Measurements from ENCODE around the gene ACBD7. TPM values are rescaled to one million over a fixed set of nuclear protein-coding genes. Genes with fewer than 3 reads are reported as not detected.

Gene ACBD7
- total RNA-seq, 2 experiments from 2014 or later: 0.19 to 0.47 TPM

- no peaks in the 10 kb centered on the region for H3K4me1 Mint-ChIP-seq (ENCODE audit: low read depth)
- H3K4me3 Mint-ChIP-seq: no peak overlapping the region
- no peaks in the 10 kb centered on the region for H3K36me3 ChIP-seq (ENCODE audit: insufficient read depth, low read length)
- H3K27me3 ChIP-seq (ENCODE audit: control insufficient read depth in 1 of 2, insufficient read depth in 2 of 2, low read length in 2 of 2): no peaks in the 10 kb centered on the region
- H3K36me3 Mint-ChIP-seq (ENCODE audit: low read depth): no peaks in the 10 kb centered on the region
- DNase-seq (no peak), ATAC-seq (ENCODE audit: poor library complexity) (no peak)
- no peaks in the 10 kb centered on the region for H3K4me1 ChIP-seq (ENCODE audit: insufficient read depth, low read length)
- POLR2A ChIA-PET: no interaction called here
- no peaks in the 10 kb centered on the region for H3K9me3 ChIP-seq (ENCODE audit: control insufficient read depth in 1 of 2, insufficient read depth in 1 of 2, low read length in 2 of 2)
- no peak for TF ChIP-seq CTCF (IDR thresholded peaks at IDR 0.05)
- H3K27ac ChIP-seq (ENCODE audit: low read depth in 1 of 2, low read length in 2 of 2): no peak overlapping the region
- no peak overlapping the region for H3K4me3 ChIP-seq (ENCODE audit: low read length)
- H3K9me3 Mint-ChIP-seq: no peaks in the 10 kb centered on the region
- intact Hi-C loops (cut with DNase I, micrococcal nuclease): no loop called here
- no peak overlapping the region for H3K27ac Mint-ChIP-seq
- H3K27me3 Mint-ChIP-seq: no peaks in the 10 kb centered on the region
- CTCF ChIA-PET: no interaction called here
Measured at GRCh38 chr10:15075421-15075820, 13.2 kb downstream of the ACBD7 start.

GRCh38 chr10:15072358-15072757, 16.2 kb downstream of the ACBD7 start:
- Histone ChIP-seq H3K36me3 (ENCODE audit: insufficient read depth, low read length) (no peaks in the 10 kb centered on the region), H3K27ac (ENCODE audit: low read depth in 1 of 2, low read length in 2 of 2) (no peak overlapping the region), H3K4me1 (ENCODE audit: insufficient read depth, low read length) (no peaks in the 10 kb centered on the region), H3K27me3 (ENCODE audit: control insufficient read depth in 1 of 2, insufficient read depth in 2 of 2, low read length in 2 of 2) (no peaks in the 10 kb centered on the region), H3K9me3 (ENCODE audit: control insufficient read depth in 1 of 2, insufficient read depth in 1 of 2, low read length in 2 of 2) (no peaks in the 10 kb centered on the region), H3K4me3 (ENCODE audit: low read length) (no peak overlapping the region)
- POLR2A ChIA-PET: no interaction called here
- DNase-seq (no peak), ATAC-seq (ENCODE audit: poor library complexity) (no peak)
- Mint-ChIP-seq H3K4me3 (no peak overlapping the region), H3K27ac (no peak overlapping the region), H3K36me3 (ENCODE audit: low read depth) (no peaks in the 10 kb centered on the region), H3K4me1 (ENCODE audit: low read depth) (no peaks in the 10 kb centered on the region), H3K9me3 (no peaks in the 10 kb centered on the region), H3K27me3 (no peaks in the 10 kb centered on the region)
- CTCF ChIA-PET: no interaction called here
- no peak for TF ChIP-seq CTCF (IDR thresholded peaks at IDR 0.05)
- intact Hi-C loops (cut with DNase I, micrococcal nuclease): no loop called here

GRCh38 chr10:15069230-15069629, 19.3 kb downstream of the ACBD7 start:
- ChIA-PET POLR2A (no interaction called here), CTCF (no interaction called here)
- no peak overlapping the region for H3K4me3 ChIP-seq (ENCODE audit: low read length)
- Mint-ChIP-seq H3K4me1 (ENCODE audit: low read depth) (no peaks in the 10 kb centered on the region), H3K27me3 (peaks cover 6% of the 10 kb centered on the region), H3K27ac (no peak overlapping the region), H3K36me3 (ENCODE audit: low read depth) (no peaks in the 10 kb centered on the region), H3K4me3 (no peak overlapping the region), H3K9me3 (peaks cover 3% of the 10 kb centered on the region)
- H3K9me3 ChIP-seq (ENCODE audit: control insufficient read depth in 1 of 2, insufficient read depth in 1 of 2, low read length in 2 of 2): no peaks in the 10 kb centered on the region
- intact Hi-C loops (cut with DNase I, micrococcal nuclease): no loop called here
- H3K27me3 ChIP-seq (ENCODE audit: control insufficient read depth in 1 of 2, insufficient read depth in 2 of 2, low read length in 2 of 2): no peaks in the 10 kb centered on the region
- ATAC-seq (ENCODE audit: poor library complexity) (no peak), DNase-seq (no peak)
- TF ChIP-seq CTCF (IDR thresholded peaks at IDR 0.05): no peak
- H3K4me1 ChIP-seq (ENCODE audit: insufficient read depth, low read length): no peaks in the 10 kb centered on the region
- no peak overlapping the region for H3K27ac ChIP-seq (ENCODE audit: low read depth in 1 of 2, low read length in 2 of 2)
- H3K36me3 ChIP-seq (ENCODE audit: insufficient read depth, low read length): no peaks in the 10 kb centered on the region
